Fibroblast of lung (primary cell): ENCODE results near the gene APBA2. TPM values are rescaled to one million over a fixed set of nuclear protein-coding genes. Genes with fewer than 3 reads are reported as not detected.

ENCODE experiments used
- DNase-seq, 2 donors: peaks; one replicate each; pipeline versions ENCODE4 v3.0.0 to v3.0.0-alpha.2; 2010; ENCODE audit warnings: low read depth in 2 of 2
- H2AFZ ChIP-seq: 2 replicates; pipeline ENCODE4 v1.5.1; 2012; ENCODE audit warnings: low read length, control low read depth, inconsistent platforms
- H3K27ac ChIP-seq: 2 replicates; pipeline ENCODE4 v1.5.1; 2011; ENCODE audit warnings: low read length, control low read depth; ENCODE audit not compliant: insufficient read depth
- H3K27me3 ChIP-seq: 2 replicates; pipeline ENCODE4 v1.5.1; 2011; ENCODE audit warnings: mild to moderate bottlenecking, low read length; ENCODE audit not compliant: control insufficient read depth, insufficient read depth
- H3K36me3 ChIP-seq: 2 replicates; pipeline ENCODE4 v1.5.1; 2011; ENCODE audit warnings: low read length; ENCODE audit not compliant: control insufficient read depth, insufficient read depth
- H3K4me1 ChIP-seq: 2 replicates; pipeline ENCODE4 v1.5.1; 2011; ENCODE audit warnings: low read length; ENCODE audit not compliant: control insufficient read depth, insufficient read depth; ENCODE audit errors: extremely low read depth
- H3K4me2 ChIP-seq: 2 replicates; pipeline ENCODE4 v1.5.1; 2011; ENCODE audit warnings: low read length, control low read depth; ENCODE audit not compliant: insufficient read depth; ENCODE audit errors: extremely low read depth
- H3K4me3 ChIP-seq, 4 experiments: fragments of 200-600 bp in 1 of 4; sonication (generic) in 1 of 4; replicated peaks in 1 of 4; 2 replicates each; pipeline ENCODE4 v1.5.1; 2011 to 2016; ENCODE audit warnings: low read length in 4 of 4, low read depth in 3 of 4, mild to moderate bottlenecking in 3 of 4, control low read depth in 2 of 4, inconsistent platforms in 1 of 4, mixed read lengths in 1 of 4; ENCODE audit not compliant: insufficient read depth in 1 of 4; ENCODE audit errors: control extremely low read depth in 1 of 4
- H3K79me2 ChIP-seq: 2 replicates; pipeline ENCODE4 v1.5.1; 2012; ENCODE audit warnings: mild to moderate bottlenecking, low read length, inconsistent platforms; ENCODE audit not compliant: control insufficient read depth, insufficient read depth
- H3K9ac ChIP-seq: 2 replicates; pipeline ENCODE4 v1.5.1; 2011; ENCODE audit warnings: mild to moderate bottlenecking, low read length, control low read depth; ENCODE audit not compliant: insufficient read depth
- H3K9me3 ChIP-seq: 2 replicates; pipeline ENCODE4 v1.5.1; 2012; ENCODE audit warnings: low read depth, low read length; ENCODE audit not compliant: control insufficient read depth, insufficient read depth
- H4K20me1 ChIP-seq: 2 replicates; pipeline ENCODE4 v1.5.1; 2011; ENCODE audit warnings: low read length; ENCODE audit not compliant: control insufficient read depth, insufficient read depth; ENCODE audit errors: extremely low read depth
- CTCF ChIP-seq, 2 donors: IDR thresholded peaks in 1 of 2; conservative IDR thresholded peaks in 1 of 2; 1 replicate in 1 of 2; 2 replicates in 1 of 2; pipeline ENCODE4 v1.5.1; 2011 to 2012; ENCODE audit warnings: low read length in 2 of 2, control low read depth in 1 of 2, inconsistent platforms in 1 of 2, low read depth in 1 of 2, mild to moderate bottlenecking in 1 of 2
- EZH2 ChIP-seq: IDR thresholded peaks from 2 replicates; pipeline ENCODE4 v1.5.1; 2012; ENCODE audit warnings: low read length, control low read depth, mild to moderate bottlenecking; ENCODE audit errors: missing control alignments
- polyA plus RNA-seq, 2 donors: library from polyadenylated mRNA; depleted of rRNA in 1 of 2; stranded (reverse) in 1 of 2; unstranded in 1 of 2; fragments of >200 nt; gene quantifications; 2 replicates each; pipeline ENCODE4 v1.2.1, GENCODE V29; 2011 to 2012; ENCODE audit warnings: missing spikeins in 1 of 2
- total RNA-seq: library from RNA; depleted of rRNA; stranded (reverse); fragments of >200 nt; gene quantifications from 2 replicates; pipeline ENCODE4 v1.2.1, GENCODE V29; 2014

Gene APBA2
- total and polyA plus RNA-seq, 2 donors (not counting 1 experiment from before 2014, with no cell fraction given) = 9.5 to 20.3 TPM

- no peak for TF ChIP-seq EZH2
- TF ChIP-seq CTCF (conservative IDR thresholded peaks at IDR 0.05 in 1 of 2, IDR thresholded peaks at IDR 0.05 in 1 of 2; ENCODE audit: low read depth in 1 of 2, low read length in 2 of 2) = no peak
- H3K4me2 ChIP-seq = no peak overlapping the region
- H3K79me2 ChIP-seq = no peaks in the 10 kb centered on the region
- no peaks in the 10 kb centered on the region for H3K36me3 ChIP-seq
- DNase-seq = no peak
- H4K20me1 ChIP-seq = no peaks in the 10 kb centered on the region
- H3K27me3 ChIP-seq = no peaks in the 10 kb centered on the region
- H3K9ac ChIP-seq = no peak overlapping the region
- H3K27ac ChIP-seq = no peak overlapping the region
- no peaks in the 10 kb centered on the region for H3K4me1 ChIP-seq
- no peak overlapping the region for H2AFZ ChIP-seq
- H3K9me3 ChIP-seq = no peaks in the 10 kb centered on the region
- H3K4me3 ChIP-seq = no peak overlapping the region
Observed at GRCh38 chr15:29079479-29079878, 193.7 kb downstream of the APBA2 start.

- Histone ChIP-seq H3K36me3 (no peaks in the 10 kb centered on the region), H4K20me1 (no peaks in the 10 kb centered on the region)
- DNase-seq = no peak
Observed at GRCh38 chr15:29081781-29082180, 196.0 kb downstream of the APBA2 start.

GRCh38 chr15:29083161-29083560 lies 197.4 kb downstream of the APBA2 start:
- H3K4me2 ChIP-seq = no peak overlapping the region
- TF ChIP-seq EZH2 = no peak
- TF ChIP-seq CTCF (conservative IDR thresholded peaks at IDR 0.05 in 1 of 2, IDR thresholded peaks at IDR 0.05 in 1 of 2; ENCODE audit: low read depth in 1 of 2, low read length in 2 of 2) = no peak
- H2AFZ ChIP-seq = no peak overlapping the region
- H3K4me3 ChIP-seq = no peak overlapping the region
- no peak for DNase-seq
- H3K4me1 ChIP-seq = no peaks in the 10 kb centered on the region
- no peaks in the 10 kb centered on the region for H3K27me3 ChIP-seq
- no peak overlapping the region for H3K9ac ChIP-seq
- H4K20me1 ChIP-seq = no peaks in the 10 kb centered on the region
- no peaks in the 10 kb centered on the region for H3K9me3 ChIP-seq
- no peaks in the 10 kb centered on the region for H3K79me2 ChIP-seq
- H3K36me3 ChIP-seq = no peaks in the 10 kb centered on the region
- H3K27ac ChIP-seq = no peak overlapping the region

More at GRCh38 chr15:29081781-29082180, 196.0 kb downstream of the APBA2 start:
- no peak overlapping the region for H2AFZ ChIP-seq
- TF ChIP-seq EZH2 (no peak), CTCF (conservative IDR thresholded peaks at IDR 0.05 in 1 of 2, IDR thresholded peaks at IDR 0.05 in 1 of 2; ENCODE audit: low read depth in 1 of 2, low read length in 2 of 2) (no peak)
- H3K79me2 ChIP-seq = no peaks in the 10 kb centered on the region
- H3K4me3 ChIP-seq = no peak overlapping the region
- no peak overlapping the region for H3K9ac ChIP-seq
- no peak overlapping the region for H3K4me2 ChIP-seq
- no peaks in the 10 kb centered on the region for H3K9me3 ChIP-seq
- no peaks in the 10 kb centered on the region for H3K27me3 ChIP-seq
- no peaks in the 10 kb centered on the region for H3K4me1 ChIP-seq
- no peak overlapping the region for H3K27ac ChIP-seq
